Measurements from ENCODE around the gene ERGIC3. TPM values are rescaled to one million over a fixed set of nuclear protein-coding genes. Genes with fewer than 3 reads are reported as not detected.

The ERGIC3 gene
- polyA plus RNA-seq, 2 of the 4 experiments (the other 2 are of a cell fraction) = 239 to 343 TPM

DNA sequence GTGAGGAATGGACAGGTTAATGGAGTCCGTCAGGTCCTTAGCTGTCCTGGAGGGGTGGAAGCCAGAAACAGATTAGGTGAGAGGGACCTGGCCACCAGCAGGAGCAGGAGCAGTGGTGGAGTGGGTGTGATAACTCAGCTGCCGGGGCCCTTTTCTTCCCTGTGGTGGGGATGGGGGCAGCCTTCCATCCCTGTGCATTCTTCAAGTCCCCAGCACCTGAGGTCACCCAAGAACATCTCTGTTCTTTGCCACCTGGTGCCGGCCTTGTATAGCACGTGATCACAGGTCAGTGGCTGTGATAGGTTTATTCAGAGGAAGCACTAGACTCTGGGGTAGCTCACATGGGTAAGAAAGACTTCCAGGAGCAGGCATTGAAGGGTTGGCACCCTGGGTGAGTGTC lies 16.6 kb downstream of the ERGIC3 start:
- ATAC-seq = no peak
- no peaks in the 10 kb centered on the region for H3K4me1 ChIP-seq
- DNase-seq (ENCODE audit: low read depth in 1 of 2, low spot score in 1 of 2) = no peak
- CTCF ChIA-PET = interaction anchor here (1.0 to 2.3 kb wide), 5 partner anchors 9 to 95 kb away, joined by 3 to 6 read pairs (median 4); no protein-coding TSS in a partner anchor
- no peak overlapping the region for H3K4me2 ChIP-seq
- TF ChIP-seq SREBF2 (IDR thresholded peaks at IDR 0.05) (no peak), ESRRA (IDR thresholded peaks at IDR 0.05; ENCODE audit: borderline replicate concordance, low read length) (no peak), FOSL2 (IDR thresholded peaks at IDR 0.05) (no peak), FOSL2 (CRISPR knock-in tag; IDR thresholded peaks at IDR 0.05) (no peak), JUNB (IDR thresholded peaks at IDR 0.05) (no peak), JUN (IDR thresholded peaks at IDR 0.05) (no peak), CHD4 (IDR thresholded peaks at IDR 0.05; ENCODE audit: borderline replicate concordance) (no peak), FOSB (CRISPR knock-in tag; IDR thresholded peaks at IDR 0.05) (no peak), PHF8 (IDR thresholded peaks at IDR 0.05; ENCODE audit: borderline replicate concordance, low read depth) (no peak), MAFK (IDR thresholded peaks at IDR 0.05; ENCODE audit: partially characterized antibody) (no peak), TP53 (CRISPR knock-in tag; IDR thresholded peaks at IDR 0.05) (no peak), GATA3 (IDR thresholded peaks at IDR 0.05; ENCODE audit: borderline replicate concordance) (no peak), HOXB5 (CRISPR knock-in tag; IDR thresholded peaks at IDR 0.05) (no peak), EHMT2 (IDR thresholded peaks at IDR 0.05; ENCODE audit: low read depth) (no peak), ZNF302 (CRISPR knock-in tag; IDR thresholded peaks at IDR 0.05) (no peak), POLR2AphosphoS2 (conservative IDR thresholded peaks at IDR 0.05; ENCODE audit: low read length) (no peak), NR3C1 (IDR thresholded peaks at IDR 0.05) (no peak), HDAC2 (IDR thresholded peaks at IDR 0.05) (no peak)
- TF ChIP-seq, protein P1, sequence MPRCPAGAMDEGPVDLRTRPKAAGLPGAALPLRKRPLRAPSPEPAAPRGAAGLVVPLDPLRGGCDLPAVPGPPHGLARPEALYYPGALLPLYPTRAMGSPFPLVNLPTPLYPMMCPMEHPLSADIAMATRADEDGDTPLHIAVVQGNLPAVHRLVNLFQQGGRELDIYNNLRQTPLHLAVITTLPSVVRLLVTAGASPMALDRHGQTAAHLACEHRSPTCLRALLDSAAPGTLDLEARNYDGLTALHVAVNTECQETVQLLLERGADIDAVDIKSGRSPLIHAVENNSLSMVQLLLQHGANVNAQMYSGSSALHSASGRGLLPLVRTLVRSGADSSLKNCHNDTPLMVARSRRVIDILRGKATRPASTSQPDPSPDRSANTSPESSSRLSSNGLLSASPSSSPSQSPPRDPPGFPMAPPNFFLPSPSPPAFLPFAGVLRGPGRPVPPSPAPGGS (IDR thresholded peaks at IDR 0.05) = no peak
- TF ChIP-seq, protein P2, sequence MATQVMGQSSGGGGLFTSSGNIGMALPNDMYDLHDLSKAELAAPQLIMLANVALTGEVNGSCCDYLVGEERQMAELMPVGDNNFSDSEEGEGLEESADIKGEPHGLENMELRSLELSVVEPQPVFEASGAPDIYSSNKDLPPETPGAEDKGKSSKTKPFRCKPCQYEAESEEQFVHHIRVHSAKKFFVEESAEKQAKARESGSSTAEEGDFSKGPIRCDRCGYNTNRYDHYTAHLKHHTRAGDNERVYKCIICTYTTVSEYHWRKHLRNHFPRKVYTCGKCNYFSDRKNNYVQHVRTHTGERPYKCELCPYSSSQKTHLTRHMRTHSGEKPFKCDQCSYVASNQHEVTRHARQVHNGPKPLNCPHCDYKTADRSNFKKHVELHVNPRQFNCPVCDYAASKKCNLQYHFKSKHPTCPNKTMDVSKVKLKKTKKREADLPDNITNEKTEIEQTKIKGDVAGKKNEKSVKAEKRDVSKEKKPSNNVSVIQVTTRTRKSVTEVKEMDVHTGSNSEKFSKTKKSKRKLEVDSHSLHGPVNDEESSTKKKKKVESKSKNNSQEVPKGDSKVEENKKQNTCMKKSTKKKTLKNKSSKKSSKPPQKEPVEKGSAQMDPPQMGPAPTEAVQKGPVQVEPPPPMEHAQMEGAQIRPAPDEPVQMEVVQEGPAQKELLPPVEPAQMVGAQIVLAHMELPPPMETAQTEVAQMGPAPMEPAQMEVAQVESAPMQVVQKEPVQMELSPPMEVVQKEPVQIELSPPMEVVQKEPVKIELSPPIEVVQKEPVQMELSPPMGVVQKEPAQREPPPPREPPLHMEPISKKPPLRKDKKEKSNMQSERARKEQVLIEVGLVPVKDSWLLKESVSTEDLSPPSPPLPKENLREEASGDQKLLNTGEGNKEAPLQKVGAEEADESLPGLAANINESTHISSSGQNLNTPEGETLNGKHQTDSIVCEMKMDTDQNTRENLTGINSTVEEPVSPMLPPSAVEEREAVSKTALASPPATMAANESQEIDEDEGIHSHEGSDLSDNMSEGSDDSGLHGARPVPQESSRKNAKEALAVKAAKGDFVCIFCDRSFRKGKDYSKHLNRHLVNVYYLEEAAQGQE (IDR thresholded peaks at IDR 0.05) = no peak
- no peak overlapping the region for H3K27ac ChIP-seq
- no peak overlapping the region for H3K4me3 ChIP-seq
- POLR2A ChIA-PET = no interaction called here
- no peak for FAIRE-seq
- WGBS (ENCODE audit: missing lambda C conversion rate) = 92% methylated on average over 4 of the region's 4 CpGs
- H3K9me3 ChIP-seq = no peaks in the 10 kb centered on the region

DNA sequence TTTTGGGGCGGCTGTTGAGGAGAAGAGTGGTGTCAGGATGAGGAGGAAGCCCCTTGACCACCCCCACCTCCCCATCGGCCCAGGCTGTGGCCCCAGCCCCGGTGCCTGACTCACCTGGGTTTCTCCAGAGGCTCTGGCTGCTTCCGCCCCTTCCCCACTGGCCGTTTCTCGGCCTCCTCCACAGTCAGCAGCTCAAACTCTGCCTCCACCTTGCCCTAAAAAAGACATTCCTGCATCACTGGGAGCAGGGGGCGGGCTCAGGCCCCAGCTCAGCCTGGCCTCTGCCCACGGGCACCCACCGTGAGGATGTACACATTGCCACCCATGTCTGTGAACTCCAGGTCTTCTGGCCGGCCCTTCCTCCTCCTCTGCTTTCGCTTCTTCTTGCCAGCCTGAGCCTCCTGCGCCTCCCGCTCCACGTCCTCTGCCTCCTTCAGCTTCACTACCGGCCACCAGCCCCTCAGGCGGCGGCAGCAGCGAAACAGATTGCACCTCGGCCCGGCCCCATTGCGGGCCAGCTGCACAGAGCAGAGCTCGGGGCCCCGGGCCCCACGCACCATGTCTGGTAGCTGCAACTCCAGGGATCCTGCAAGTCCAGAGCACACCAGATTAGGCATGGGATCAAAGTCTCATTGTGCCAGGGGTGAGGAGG lies 17.3 kb downstream of the ERGIC3 start:
- TF ChIP-seq SMC3 (IDR thresholded peaks at IDR 0.05) (no peak), NFE2L2 (conservative IDR thresholded peaks at IDR 0.05; ENCODE audit: low read length) (no peak), FOSB (CRISPR knock-in tag; IDR thresholded peaks at IDR 0.05) (no peak), HEYL (CRISPR knock-in tag; IDR thresholded peaks at IDR 0.05) (no peak), HOXA7 (CRISPR knock-in tag; IDR thresholded peaks at IDR 0.05) (no peak), RFX5 (IDR thresholded peaks at IDR 0.05) (no peak), POLR2AphosphoS2 (conservative IDR thresholded peaks at IDR 0.05; ENCODE audit: low read length) (no peak), NR3C1 (IDR thresholded peaks at IDR 0.05) (no peak), EHMT2 (IDR thresholded peaks at IDR 0.05; ENCODE audit: low read depth) (no peak)
- TF ChIP-seq, protein P3, sequence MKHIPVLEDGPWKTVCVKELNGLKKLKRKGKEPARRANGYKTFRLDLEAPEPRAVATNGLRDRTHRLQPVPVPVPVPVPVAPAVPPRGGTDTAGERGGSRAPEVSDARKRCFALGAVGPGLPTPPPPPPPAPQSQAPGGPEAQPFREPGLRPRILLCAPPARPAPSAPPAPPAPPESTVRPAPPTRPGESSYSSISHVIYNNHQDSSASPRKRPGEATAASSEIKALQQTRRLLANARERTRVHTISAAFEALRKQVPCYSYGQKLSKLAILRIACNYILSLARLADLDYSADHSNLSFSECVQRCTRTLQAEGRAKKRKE (CRISPR knock-in tag; IDR thresholded peaks at IDR 0.05; ENCODE audit: low read depth) = no peak
- TF ChIP-seq, protein P4, sequence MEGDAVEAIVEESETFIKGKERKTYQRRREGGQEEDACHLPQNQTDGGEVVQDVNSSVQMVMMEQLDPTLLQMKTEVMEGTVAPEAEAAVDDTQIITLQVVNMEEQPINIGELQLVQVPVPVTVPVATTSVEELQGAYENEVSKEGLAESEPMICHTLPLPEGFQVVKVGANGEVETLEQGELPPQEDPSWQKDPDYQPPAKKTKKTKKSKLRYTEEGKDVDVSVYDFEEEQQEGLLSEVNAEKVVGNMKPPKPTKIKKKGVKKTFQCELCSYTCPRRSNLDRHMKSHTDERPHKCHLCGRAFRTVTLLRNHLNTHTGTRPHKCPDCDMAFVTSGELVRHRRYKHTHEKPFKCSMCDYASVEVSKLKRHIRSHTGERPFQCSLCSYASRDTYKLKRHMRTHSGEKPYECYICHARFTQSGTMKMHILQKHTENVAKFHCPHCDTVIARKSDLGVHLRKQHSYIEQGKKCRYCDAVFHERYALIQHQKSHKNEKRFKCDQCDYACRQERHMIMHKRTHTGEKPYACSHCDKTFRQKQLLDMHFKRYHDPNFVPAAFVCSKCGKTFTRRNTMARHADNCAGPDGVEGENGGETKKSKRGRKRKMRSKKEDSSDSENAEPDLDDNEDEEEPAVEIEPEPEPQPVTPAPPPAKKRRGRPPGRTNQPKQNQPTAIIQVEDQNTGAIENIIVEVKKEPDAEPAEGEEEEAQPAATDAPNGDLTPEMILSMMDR (IDR thresholded peaks at IDR 0.05) = no peak
- TF ChIP-seq, protein P5, sequence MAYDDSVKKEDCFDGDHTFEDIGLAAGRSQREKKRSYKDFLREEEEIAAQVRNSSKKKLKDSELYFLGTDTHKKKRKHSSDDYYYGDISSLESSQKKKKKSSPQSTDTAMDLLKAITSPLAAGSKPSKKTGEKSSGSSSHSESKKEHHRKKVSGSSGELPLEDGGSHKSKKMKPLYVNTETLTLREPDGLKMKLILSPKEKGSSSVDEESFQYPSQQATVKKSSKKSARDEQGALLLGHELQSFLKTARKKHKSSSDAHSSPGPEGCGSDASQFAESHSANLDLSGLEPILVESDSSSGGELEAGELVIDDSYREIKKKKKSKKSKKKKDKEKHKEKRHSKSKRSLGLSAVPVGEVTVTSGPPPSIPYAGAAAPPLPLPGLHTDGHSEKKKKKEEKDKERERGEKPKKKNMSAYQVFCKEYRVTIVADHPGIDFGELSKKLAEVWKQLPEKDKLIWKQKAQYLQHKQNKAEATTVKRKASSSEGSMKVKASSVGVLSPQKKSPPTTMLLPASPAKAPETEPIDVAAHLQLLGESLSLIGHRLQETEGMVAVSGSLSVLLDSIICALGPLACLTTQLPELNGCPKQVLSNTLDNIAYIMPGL (CRISPR knock-in tag; IDR thresholded peaks at IDR 0.05; ENCODE audit: borderline replicate concordance) = no peak
- no peak overlapping the region for H3K4me2 ChIP-seq
- no peaks in the 10 kb centered on the region for H3K4me1 ChIP-seq
- H3K9me3 ChIP-seq = no peaks in the 10 kb centered on the region
- ATAC-seq (no peak), FAIRE-seq (no peak), DNase-seq (ENCODE audit: low read depth in 1 of 2, low spot score in 1 of 2) (no peak)
- 92% methylated on average over 18 of the region's 24 CpGs for WGBS (ENCODE audit: missing lambda C conversion rate)
- no peak overlapping the region for H3K4me3 ChIP-seq
- CTCF ChIA-PET = interaction anchor here (1.0 to 2.3 kb wide), 9 partner anchors 8 to 255 kb away, joined by 3 to 8 read pairs (median 4); partner anchors contain the start of gene ERGIC3
- POLR2A ChIA-PET = no interaction called here
- no peak overlapping the region for H3K27ac ChIP-seq

Data from A549 (cell line).